NCI-H526 (cell line): ENCODE results near the gene CFAP54.
A peak's percentile ranks its signal among the peaks of the same experiment; 100 is the strongest.
"Not testable (repeated sequence)": the region's sequence is repeated elsewhere in the genome, so short reads cannot be mapped to it uniquely, and the experiment has no call there.

Experiments used
- DNase-seq, 2 experiments: peaks; one replicate each; lab custom pipeline; 2025; lab: John Stamatoyannopoulos, UW

Gene CFAP54

DNA sequence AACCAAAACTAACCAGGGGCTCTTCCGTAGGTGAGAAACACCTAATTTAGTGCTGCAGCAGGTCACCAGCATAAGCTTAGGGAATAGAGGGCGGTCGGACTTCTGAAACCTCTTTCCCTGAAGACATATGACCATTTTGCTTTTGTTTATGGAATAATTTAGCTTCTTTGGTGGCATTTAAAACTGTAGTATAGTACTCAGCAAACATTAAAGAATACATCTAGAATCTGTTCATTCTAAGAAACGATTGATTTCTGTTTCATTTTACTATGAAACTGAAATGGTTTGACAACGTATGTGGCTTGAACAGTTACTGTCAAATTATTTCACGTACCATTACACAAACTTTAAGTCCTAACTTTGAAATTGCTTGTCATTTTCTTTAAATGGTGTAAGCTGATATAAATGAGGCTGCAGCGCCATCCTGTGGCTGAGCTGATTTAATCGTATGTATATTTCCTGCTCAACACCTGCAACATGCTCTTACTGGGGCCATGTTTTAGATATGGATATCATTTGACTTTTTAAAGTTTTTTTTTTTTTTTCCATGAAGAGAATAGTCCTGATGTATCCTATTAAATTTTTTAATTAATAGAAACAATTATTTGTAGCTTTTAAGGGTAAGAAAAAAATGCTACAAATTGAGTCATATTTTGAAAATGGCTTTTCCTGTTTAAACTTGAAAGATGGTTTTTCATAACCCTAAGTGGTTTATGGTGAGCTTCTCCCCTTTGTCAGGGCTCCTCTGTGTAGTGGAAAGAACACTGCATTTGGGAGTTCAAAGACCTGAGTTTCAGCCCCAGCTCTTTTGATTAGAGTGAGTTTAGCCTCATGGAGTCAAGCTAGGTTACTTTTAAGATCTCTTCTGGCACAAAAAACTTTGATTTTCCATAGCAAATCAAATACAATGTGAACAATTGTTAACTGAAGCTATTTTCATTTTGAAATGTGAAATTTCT, 27.4 kb downstream of the CFAP54 start:
- DNase-seq: peak; percentile 8 to 77

DNA sequence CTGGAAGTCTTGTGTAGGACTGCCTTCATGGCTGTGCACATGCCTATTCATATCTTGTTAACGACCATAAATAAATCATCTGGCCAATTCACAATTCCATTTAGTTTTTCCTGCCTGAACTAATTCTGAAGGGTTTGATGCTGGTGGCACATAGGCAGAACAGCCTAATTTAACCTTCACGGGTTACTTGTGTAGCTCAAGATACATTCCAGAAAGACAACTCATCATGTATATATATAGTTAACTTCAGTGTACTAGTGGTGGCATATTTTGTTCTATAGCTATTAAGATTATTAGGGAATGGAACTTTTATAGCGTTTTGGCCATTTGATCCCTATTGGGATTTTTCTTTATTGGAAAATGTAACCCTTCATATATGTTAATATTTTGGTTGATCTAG, 31.4 kb downstream of the CFAP54 start:
- DNase-seq: no peak

DNA sequence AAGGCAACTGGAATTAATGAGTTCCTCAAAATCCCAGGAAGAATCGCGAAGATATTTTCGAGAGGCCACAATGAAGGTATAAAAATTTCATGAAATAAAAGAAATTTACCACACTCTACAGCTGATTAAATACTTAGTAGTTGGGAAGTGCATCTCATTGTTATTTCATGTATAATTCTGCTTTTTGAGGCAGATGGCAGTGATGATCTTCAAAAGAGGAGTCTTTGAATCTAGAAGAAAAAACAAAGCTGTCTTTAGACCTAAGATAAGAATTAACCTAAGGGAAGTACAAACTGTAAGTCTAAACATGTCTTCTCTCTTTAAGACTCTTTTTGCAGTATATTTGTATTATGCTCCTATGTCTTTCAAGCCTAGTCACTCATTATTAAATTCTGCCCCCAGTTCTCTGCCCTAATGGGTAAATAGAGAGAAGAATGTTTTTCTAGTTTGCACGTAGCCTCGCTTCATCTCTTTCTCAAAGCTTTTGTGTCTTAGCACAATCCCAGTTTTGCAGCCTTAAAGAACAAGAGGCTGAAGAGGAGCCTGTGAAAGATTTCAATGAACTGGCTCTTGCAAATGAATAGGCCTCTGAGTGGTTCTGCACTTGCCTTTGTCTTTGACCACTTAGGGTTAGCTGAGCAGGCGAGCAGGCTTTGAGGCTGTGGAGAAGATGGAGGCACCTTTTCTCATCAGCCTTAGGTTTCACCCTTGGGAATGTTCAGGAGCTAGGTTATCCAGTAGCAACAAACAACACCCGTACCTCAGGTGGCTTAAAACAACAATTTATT, 32.7 kb downstream of the CFAP54 start:
- DNase-seq: no peak

- DNase-seq: no peak
Observed at GRCh38 chr12:96522690-96523089, 33.3 kb downstream of the CFAP54 start.

- DNase-seq: no peak
Observed at GRCh38 chr12:96526110-96526509, 36.7 kb downstream of the CFAP54 start.

- DNase-seq: no peak
Observed at GRCh38 chr12:96529912-96530311, 40.5 kb downstream of the CFAP54 start.

GRCh38 chr12:96534339-96534738, 45.0 kb downstream of the CFAP54 start:
- no peak for DNase-seq

DNA sequence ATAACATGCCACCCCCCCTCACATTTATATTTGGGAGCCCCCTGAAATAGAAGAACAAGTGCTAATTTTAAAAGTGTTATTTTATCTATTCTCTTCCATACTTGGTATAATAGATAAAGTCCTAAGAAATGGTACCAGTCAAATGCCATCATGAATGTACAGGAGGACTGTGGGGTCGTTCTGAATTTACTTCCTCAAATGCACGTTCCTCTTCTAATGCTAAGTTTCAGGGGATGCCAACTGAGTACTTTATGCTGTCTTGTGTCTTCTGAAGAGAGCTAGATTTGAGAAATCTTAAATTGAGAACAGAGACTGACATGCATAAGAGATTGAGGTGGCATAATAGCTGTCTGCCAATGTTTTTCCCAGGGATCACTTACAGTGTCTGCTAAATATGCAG, 59.0 kb downstream of the CFAP54 start:
- DNase-seq: no peak

GRCh38 chr12:96549341-96549740, 60.0 kb downstream of the CFAP54 start:
- no peak for DNase-seq

GRCh38 chr12:96570579-96570978, 81.2 kb downstream of the CFAP54 start:
- DNase-seq: no peak

GRCh38 chr12:96571101-96571862, 81.9 kb downstream of the CFAP54 start:
- no peak for DNase-seq

DNA sequence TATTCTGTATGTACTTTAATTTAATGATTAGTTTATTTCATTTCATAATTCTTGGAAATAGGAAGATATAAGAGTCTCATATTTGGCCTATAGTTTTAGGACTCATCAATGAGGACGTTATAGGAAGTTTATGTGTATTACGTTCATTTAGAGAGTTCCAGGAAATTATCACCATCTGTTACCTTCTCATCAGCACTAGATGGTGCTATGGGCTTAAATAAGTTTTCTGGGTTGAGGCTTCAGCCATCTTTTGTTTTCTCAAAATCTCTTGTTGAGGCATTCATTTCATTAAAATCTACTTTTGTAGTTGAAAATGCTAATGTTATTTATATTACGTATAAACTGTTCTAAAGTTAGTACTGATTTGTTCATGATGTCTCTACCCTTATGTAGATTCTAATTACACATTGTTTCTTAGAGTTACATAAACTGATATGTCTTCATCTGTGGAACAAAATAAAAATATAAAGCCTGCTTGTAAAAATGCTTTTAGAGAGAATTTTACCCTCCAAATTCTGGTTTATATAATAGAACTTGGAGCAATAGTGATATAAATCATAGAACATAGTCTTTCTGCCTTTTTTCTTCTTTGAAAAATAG, 89.2 kb downstream of the CFAP54 start:
- peak; percentile 32 to 75 for DNase-seq

DNA sequence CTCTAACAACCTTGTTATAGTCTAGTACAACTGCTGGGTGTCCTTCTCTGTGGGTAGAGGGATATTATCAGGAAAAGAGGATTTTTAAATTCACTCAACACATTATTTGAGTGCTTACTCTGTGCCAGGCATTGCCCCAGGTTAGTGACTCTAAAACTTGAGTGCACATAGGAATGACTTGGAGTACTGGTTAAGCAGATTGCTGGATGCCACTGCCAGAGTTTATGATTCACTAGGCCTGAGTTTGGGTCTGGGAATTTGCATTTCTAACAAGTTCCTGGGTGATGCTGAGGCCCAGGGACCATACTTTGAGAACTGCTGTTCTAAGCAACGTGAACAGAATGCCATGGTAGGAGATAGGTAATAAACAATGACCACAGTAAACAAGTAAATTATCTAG, 96.6 kb downstream of the CFAP54 start:
- DNase-seq: no peak

DNA sequence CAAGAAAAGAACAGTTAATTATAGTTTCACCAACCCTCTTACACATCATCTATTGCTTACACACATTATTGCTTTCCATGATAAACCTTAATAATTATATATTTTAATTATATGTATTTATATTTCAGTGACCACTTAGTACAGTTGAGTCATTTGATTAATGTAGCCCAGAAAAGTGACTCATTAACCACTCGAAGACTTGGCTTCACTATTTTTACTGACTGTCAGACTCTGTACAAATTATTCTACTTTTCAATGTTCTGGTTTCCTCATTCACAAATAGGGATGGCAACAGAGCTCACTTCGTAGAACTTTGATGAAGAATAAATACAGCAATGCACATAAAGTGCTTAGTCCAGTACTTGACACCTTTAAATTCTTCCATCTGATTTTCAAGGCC, 98.3 kb downstream of the CFAP54 start:
- DNase-seq: no peak

DNA sequence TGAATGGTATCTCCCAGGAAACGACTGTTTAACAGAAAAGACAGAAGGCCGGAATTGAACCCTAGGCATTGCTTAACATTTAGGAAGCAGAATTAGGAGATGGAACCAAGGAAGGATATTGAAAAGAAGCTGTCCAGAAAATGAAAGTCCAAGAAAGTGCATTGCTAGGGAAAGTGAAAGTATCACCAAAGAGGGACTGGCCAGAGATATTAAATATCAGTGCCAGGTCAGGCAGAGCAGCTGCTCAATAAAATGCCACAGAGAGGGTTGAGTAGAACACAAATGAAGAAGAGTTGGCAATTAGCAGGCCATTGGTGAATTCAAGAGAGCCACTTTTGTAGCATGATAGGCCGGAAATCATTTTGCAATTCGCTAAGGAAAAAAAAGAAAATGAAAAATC, 101.6 kb downstream of the CFAP54 start:
- DNase-seq: no peak

DNA sequence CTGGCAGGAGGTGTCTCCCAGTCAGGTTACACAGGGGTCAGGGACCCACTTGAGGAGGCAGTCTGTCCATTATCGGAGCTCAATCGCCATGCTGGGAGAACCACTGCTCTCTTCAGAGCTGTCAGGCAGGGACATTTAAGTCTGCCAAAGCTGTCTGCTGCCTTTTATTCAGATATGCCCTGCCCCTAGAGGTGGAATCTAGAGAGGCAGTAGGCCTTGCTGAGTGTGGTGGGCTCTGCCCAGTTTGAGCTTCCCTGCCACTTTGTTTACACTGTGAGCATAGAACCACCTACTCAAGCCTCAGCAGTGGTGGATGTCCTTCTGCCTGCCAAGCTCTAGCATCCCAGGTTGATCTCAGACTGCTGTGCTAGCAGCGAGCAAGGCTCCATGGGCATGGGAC, 115.0 kb downstream of the CFAP54 start:
- not testable (repeated sequence) for DNase-seq

GRCh38 chr12:96605684-96606083, 116.3 kb downstream of the CFAP54 start:
- DNase-seq: no peak

DNA sequence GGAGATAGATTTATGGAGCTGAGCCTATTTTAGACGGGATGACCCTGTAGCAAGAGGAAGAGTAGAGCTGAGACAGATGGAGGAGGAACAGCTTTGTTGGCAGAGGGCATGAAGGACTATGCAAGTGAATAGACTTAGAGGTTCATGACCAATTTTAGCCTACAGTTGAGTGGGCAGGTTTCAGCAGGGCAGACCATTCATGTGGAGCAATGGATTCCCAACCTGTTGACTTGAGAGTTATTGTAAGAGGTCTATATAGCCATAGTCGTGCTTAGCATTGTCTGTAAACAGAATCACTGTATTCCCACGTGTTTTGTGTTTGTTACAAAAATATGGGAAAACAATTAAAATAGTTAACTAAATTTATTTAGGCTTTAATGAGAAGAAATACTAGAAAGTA, 116.8 kb downstream of the CFAP54 start:
- DNase-seq: no peak

DNA sequence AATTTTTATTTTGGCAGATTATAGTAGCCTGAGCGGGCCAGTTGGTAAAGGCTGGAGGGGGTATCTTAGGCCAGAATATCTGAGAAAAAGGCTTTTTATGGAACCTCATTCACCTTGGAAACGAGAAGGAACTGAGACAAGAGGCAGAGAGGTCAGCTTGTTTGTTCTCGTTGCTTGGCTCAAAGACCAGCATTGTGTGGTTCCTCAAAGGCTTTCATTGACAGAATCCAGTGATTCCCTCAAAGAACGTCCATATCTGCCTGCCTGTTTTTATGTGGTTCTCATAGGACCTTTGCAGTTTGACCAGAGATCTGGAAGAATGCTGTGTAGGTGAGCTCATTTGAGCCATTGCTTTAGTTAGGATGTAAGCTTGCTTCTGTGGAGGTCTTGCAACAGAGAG, 117.3 kb downstream of the CFAP54 start:
- no peak for DNase-seq

DNA sequence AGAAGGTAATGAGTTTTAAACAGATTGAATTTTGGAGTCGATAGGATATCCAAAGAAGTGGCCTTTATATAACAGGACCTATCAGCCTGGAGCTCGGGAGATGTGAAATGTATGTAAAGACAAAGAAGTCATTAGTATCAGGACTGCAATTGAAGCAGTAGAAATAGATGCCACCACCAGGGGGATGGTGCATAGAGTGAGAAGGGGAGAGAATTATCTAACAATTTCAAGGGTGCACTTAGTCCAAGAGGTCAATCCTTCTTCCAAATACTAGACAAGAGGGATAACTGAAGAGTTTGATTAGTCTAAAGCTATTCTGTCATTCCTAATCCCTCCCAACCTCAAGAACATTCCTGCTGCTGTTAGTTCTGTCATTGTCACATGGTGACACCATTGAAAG, 127.8 kb downstream of the CFAP54 start:
- DNase-seq: peak in 1 of 2 experiments; percentile 3

DNA sequence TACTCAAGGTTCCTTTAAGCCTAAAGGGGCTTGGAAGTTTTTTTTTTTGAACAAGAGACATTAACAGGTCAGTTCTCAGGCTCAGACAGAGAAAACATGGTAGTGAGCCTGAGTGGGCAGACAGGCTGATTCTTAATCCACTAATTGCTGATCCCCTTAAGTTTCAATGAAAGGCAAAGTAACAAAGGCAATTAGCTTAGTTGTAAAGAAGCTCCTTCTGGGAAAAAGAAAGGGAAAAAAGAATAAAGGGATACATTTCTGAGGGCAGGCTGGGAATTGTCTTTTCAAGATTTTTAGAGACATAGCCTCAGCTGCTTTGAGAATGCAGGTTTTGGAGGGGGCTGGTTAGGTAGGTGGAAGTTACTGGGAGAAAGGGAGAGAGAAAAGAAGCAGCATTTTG, 133.8 kb downstream of the CFAP54 start:
- DNase-seq: no peak

GRCh38 chr12:96623656-96624217, 134.4 kb downstream of the CFAP54 start:
- DNase-seq: no peak
